Panc1 (cell line): ENCODE data around the gene GJA1. TPM values are rescaled to one million over a fixed set of nuclear protein-coding genes. Genes with fewer than 3 reads are reported as not detected.

Experiments used
- ATAC-seq: fragments of 200-7000 bp; cut with Tn5 transposase; 2 replicates; pipeline ENCODE4 v1.9.1; 2020; ENCODE audit warnings: mild to moderate bottlenecking, moderate library complexity
- BruUV-seq: library from RNA; stranded (reverse); fragments of 400-500 nt; replicated peaks from 2 replicates; lab custom pipeline; 2021; lab: Mats Ljungman, UMichigan
- CTCF ChIA-PET: fragments of 300-600 bp; sonication (Branson Sonifier 250); formaldehyde crosslinking; loops from one replicate; lab custom pipeline; 2022; ENCODE audit warnings: antibody characterized with exemption; lab: Charles Lee
- POLR2A ChIA-PET: fragments of 300-600 bp; sonication (Branson Sonifier 250); formaldehyde crosslinking; loops from one replicate; lab custom pipeline; 2022; ENCODE audit warnings: antibody characterized with exemption; lab: Charles Lee
- DNase-seq: peaks from one replicate; pipeline ENCODE4 v3.0.0-alpha.2; 2010; ENCODE audit warnings: low read depth, low spot score
- H3K27ac ChIP-seq: 2 replicates; pipeline ENCODE4 v1.5.1; 2011; ENCODE audit warnings: mild to moderate bottlenecking, low read length, inconsistent platforms
- H3K27me3 ChIP-seq: fragments of 200-500 bp; sonication (Bioruptor generic); 2 replicates; pipeline ENCODE4 v1.6.0; 2014; ENCODE audit warnings: low read length, inconsistent platforms; ENCODE audit not compliant: control insufficient read depth, insufficient read depth
- H3K36me3 ChIP-seq: fragments of 200-500 bp; sonication (Bioruptor generic); 2 replicates; pipeline ENCODE4 v1.5.1; 2014; ENCODE audit warnings: inconsistent platforms, mild to moderate bottlenecking, low read length, moderate library complexity; ENCODE audit not compliant: control insufficient read depth, insufficient read depth
- H3K4me1 ChIP-seq: 2 replicates; pipeline ENCODE4 v1.5.1; 2011; ENCODE audit warnings: inconsistent platforms, mild to moderate bottlenecking, low read length, moderate library complexity; ENCODE audit not compliant: control insufficient read depth, insufficient read depth
- H3K4me3 ChIP-seq, 2 experiments: 2 replicates each; pipeline ENCODE4 v1.5.1; 2011 to 2012; ENCODE audit warnings: low read depth in 2 of 2, low read length in 2 of 2, mild to moderate bottlenecking in 2 of 2, inconsistent platforms in 1 of 2, moderate library complexity in 1 of 2
- H3K9me3 ChIP-seq: fragments of 200-500 bp; sonication (Bioruptor generic); 2 replicates; pipeline ENCODE4 v1.5.1; 2014; ENCODE audit warnings: low read depth, mild to moderate bottlenecking, inconsistent platforms, low read length, moderate library complexity; ENCODE audit not compliant: control insufficient read depth, insufficient read depth
- POLR2AphosphoS5 ChIP-seq: IDR thresholded peaks from 2 replicates; pipeline ENCODE4 v1.6.1; 2012; ENCODE audit warnings: mild to moderate bottlenecking, low read depth, low read length, moderate library complexity
- SIN3A ChIP-seq: IDR thresholded peaks from 2 replicates; pipeline ENCODE4 v1.6.1; 2012; ENCODE audit warnings: low read depth, mild to moderate bottlenecking, low read length, moderate library complexity, borderline replicate concordance; ENCODE audit not compliant: insufficient read depth
- TCF7L2 ChIP-seq: IDR thresholded peaks from 2 replicates; pipeline ENCODE4 v1.6.1; 2011; ENCODE audit warnings: mild to moderate bottlenecking, low read depth, low read length, inconsistent platforms
- in situ Hi-C: cut with HindIII; loops from 2 replicates; pipeline ENCODE4 v1.10.0; 2016; ENCODE audit warnings: low sequenced_read_pairs, low pct_unique_long_range_greater_than_20kb
- intact Hi-C: fragments of 100-400 bp; cut with micrococcal nuclease; formaldehyde crosslinking; loops from one replicate; pipeline ENCODE4 v1.10.0; 2022; ENCODE audit not compliant: unreplicated experiment
- total RNA-seq: library from RNA; stranded (reverse); gene quantifications from one replicate; pipeline ENCODE4 v1.2.1, GENCODE V29; 2021; ENCODE audit not compliant: unreplicated experiment
- TF ChIP-seq, protein P1 (sequence below), 2 experiments: IDR thresholded peaks; 2 replicates each; pipeline ENCODE4 v1.6.1; 2011 to 2012; ENCODE audit warnings: low read depth in 2 of 2, control low read depth in 1 of 2, low read length in 1 of 2, mild to moderate bottlenecking in 1 of 2, moderate library complexity in 1 of 2; ENCODE audit not compliant: insufficient read depth in 1 of 2
- TF ChIP-seq, protein P2 (sequence below): fragments of 450-650 bp; IDR thresholded peaks from 2 replicates; pipeline ENCODE4 v1.5.1; 2017; ENCODE audit warnings: mild to moderate bottlenecking

Gene GJA1
- total RNA-seq, 1 experiment from 2014 or later: 3.8 TPM

DNA sequence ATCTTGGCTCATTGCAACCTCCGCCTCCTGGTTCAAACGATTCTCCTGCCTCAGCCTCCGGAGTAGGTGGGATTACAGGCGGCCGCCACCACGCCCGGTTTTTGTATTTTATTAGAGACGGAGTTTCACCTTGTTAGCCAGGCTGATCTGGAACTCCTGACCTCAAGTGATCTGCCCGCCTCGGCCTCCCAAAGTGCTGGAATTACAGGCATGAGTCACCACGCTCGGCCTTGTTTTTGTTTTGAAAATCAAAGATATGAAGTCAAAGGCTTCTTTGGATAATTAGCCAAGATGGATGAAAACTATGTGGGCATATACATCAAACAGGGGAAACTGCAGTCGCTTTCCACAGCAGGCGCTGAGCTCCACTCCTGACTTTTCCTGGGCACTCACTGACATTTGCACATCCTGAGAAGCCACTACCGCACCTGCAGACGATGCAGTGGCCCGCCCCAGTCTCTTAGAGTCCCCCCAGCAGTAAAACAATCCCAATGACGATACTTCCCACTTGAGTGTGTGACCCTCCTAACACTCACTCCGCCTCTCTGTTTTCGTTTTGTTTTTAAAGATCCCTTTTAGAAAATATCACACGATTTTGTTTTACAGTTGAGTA lies 44.1 kb downstream of the GJA1 start:
- ATAC-seq (no peak), DNase-seq (no peak)
- ChIA-PET POLR2A (no interaction called here), CTCF (no interaction called here)
- no TSS peak for BruUV-seq
- in situ Hi-C loops: no loop called here
- Histone ChIP-seq H3K36me3 (no peaks in the 10 kb centered on the region), H3K9me3 (no peaks in the 10 kb centered on the region), H3K4me3 (no peak overlapping the region), H3K4me1 (no peaks in the 10 kb centered on the region), H3K27ac (no peak overlapping the region), H3K27me3 (no peaks in the 10 kb centered on the region)
- TF ChIP-seq, protein P1, sequence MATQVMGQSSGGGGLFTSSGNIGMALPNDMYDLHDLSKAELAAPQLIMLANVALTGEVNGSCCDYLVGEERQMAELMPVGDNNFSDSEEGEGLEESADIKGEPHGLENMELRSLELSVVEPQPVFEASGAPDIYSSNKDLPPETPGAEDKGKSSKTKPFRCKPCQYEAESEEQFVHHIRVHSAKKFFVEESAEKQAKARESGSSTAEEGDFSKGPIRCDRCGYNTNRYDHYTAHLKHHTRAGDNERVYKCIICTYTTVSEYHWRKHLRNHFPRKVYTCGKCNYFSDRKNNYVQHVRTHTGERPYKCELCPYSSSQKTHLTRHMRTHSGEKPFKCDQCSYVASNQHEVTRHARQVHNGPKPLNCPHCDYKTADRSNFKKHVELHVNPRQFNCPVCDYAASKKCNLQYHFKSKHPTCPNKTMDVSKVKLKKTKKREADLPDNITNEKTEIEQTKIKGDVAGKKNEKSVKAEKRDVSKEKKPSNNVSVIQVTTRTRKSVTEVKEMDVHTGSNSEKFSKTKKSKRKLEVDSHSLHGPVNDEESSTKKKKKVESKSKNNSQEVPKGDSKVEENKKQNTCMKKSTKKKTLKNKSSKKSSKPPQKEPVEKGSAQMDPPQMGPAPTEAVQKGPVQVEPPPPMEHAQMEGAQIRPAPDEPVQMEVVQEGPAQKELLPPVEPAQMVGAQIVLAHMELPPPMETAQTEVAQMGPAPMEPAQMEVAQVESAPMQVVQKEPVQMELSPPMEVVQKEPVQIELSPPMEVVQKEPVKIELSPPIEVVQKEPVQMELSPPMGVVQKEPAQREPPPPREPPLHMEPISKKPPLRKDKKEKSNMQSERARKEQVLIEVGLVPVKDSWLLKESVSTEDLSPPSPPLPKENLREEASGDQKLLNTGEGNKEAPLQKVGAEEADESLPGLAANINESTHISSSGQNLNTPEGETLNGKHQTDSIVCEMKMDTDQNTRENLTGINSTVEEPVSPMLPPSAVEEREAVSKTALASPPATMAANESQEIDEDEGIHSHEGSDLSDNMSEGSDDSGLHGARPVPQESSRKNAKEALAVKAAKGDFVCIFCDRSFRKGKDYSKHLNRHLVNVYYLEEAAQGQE (IDR thresholded peaks at IDR 0.05; ENCODE audit: insufficient read depth in 1 of 2, low read depth in 2 of 2, low read length in 1 of 2): no peak
- TF ChIP-seq TCF7L2 (no peak), POLR2AphosphoS5 (no peak), SIN3A (no peak)
- TF ChIP-seq, protein P2, sequence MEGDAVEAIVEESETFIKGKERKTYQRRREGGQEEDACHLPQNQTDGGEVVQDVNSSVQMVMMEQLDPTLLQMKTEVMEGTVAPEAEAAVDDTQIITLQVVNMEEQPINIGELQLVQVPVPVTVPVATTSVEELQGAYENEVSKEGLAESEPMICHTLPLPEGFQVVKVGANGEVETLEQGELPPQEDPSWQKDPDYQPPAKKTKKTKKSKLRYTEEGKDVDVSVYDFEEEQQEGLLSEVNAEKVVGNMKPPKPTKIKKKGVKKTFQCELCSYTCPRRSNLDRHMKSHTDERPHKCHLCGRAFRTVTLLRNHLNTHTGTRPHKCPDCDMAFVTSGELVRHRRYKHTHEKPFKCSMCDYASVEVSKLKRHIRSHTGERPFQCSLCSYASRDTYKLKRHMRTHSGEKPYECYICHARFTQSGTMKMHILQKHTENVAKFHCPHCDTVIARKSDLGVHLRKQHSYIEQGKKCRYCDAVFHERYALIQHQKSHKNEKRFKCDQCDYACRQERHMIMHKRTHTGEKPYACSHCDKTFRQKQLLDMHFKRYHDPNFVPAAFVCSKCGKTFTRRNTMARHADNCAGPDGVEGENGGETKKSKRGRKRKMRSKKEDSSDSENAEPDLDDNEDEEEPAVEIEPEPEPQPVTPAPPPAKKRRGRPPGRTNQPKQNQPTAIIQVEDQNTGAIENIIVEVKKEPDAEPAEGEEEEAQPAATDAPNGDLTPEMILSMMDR: no peak
- intact Hi-C loops: no loop called here

DNA sequence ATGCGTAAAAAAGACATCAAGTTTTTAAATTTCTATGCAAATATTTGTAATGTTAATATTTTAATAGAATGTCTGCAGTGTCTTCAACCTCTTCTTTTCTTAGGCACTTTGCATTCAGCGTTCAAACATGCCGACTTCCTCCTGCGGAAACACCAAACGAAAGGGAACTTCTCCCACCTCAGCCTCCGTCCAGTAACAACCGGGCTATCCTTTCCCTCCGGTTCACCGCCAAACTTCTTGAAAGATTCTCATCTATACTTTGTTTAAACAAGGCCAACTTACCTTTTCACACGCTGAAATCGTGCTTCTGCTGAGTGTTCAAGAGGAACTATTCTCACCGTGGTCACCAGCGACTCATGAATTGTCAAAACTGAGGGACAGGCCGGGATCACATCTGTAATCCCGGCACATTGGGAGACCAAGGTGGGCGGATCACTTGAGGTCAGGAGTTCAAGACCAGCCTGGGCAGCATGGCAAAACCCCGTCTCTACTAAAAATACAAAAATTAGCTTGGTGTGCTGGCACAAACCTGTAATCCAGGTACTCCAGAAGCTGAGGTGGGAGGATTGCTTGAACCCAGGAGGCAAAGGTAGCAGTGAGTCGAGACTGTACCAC lies 44.8 kb downstream of the GJA1 start:
- Histone ChIP-seq H3K4me3 (no peak overlapping the region), H3K27ac (no peak overlapping the region), H3K36me3 (no peaks in the 10 kb centered on the region), H3K9me3 (no peaks in the 10 kb centered on the region), H3K27me3 (no peaks in the 10 kb centered on the region), H3K4me1 (no peaks in the 10 kb centered on the region)
- ChIA-PET POLR2A (no interaction called here), CTCF (no interaction called here)
- intact Hi-C loops (no loop called here), in situ Hi-C loops (no loop called here)
- ATAC-seq: no peak
- BruUV-seq: no TSS peak
- TF ChIP-seq, protein P2: no peak
- TF ChIP-seq POLR2AphosphoS5 (no peak), TCF7L2 (no peak), SIN3A (no peak)
- TF ChIP-seq, protein P1 (IDR thresholded peaks at IDR 0.05; ENCODE audit: insufficient read depth in 1 of 2, low read depth in 2 of 2, low read length in 1 of 2): no peak
- no peak for DNase-seq
